Measurements from ENCODE around the gene CFAP65.

The CFAP65 gene

GRCh38 chr2:219041252-219041651, at the start of gene CFAP65:
Gene CFAP65 (minus strand): TSS chr2:219041516. CDS start chr2:219039048, 2,468 bp downstream.
- DNase-seq, result peak; percentile 3

GRCh38 chr2:219090436-219091299, 49.4 kb upstream of the CFAP65 start:
- no peak for DNase-seq

GRCh38 chr2:219089330-219089729, 48.0 kb upstream of the CFAP65 start:
- no peak for DNase-seq

GRCh38 chr2:219087848-219088247, 46.5 kb upstream of the CFAP65 start:
- no peak for DNase-seq

GRCh38 chr2:219087361-219087760, 46.0 kb upstream of the CFAP65 start:
- DNase-seq, result no peak

- DNase-seq, result no peak
These were observed 44.9 kb upstream of the CFAP65 start for GRCh38 chr2:219086196-219086595.

GRCh38 chr2:219084791-219085190, 43.5 kb upstream of the CFAP65 start:
- DNase-seq, result no peak

GRCh38 chr2:219082332-219082958, 41.1 kb upstream of the CFAP65 start:
- no peak for DNase-seq

GRCh38 chr2:219081701-219082331, 40.5 kb upstream of the CFAP65 start:
- DNase-seq, result no peak

- no peak for DNase-seq
These were observed 39.8 kb upstream of the CFAP65 start for GRCh38 chr2:219081096-219081495.

- no peak for DNase-seq
These were observed 38.1 kb upstream of the CFAP65 start for GRCh38 chr2:219079417-219079816.

GRCh38 chr2:219078951-219079350, 37.6 kb upstream of the CFAP65 start:
- no peak for DNase-seq

GRCh38 chr2:219078126-219078525, 36.8 kb upstream of the CFAP65 start:
- DNase-seq, result no peak

- no peak for DNase-seq
These were observed 34.9 kb upstream of the CFAP65 start for GRCh38 chr2:219076253-219076652.

- peak; percentile 16 for DNase-seq
These were observed 32.3 kb upstream of the CFAP65 start for GRCh38 chr2:219073413-219074129.

GRCh38 chr2:219072741-219073250, 31.5 kb upstream of the CFAP65 start:
- no peak for DNase-seq

- DNase-seq, result no peak
These were observed 30.0 kb upstream of the CFAP65 start for GRCh38 chr2:219071131-219071816.

GRCh38 chr2:219065484-219065883, 24.2 kb upstream of the CFAP65 start:
- no peak for DNase-seq

- no peak for DNase-seq
These were observed 20.8 kb upstream of the CFAP65 start for GRCh38 chr2:219062081-219062480.

GRCh38 chr2:219060821-219061791, 19.8 kb upstream of the CFAP65 start, which contains the start of gene IHH:
Gene IHH (minus strand): TSS chr2:219060921. CDS start chr2:219060467, 454 bp downstream.
- no peak for DNase-seq
